Testis (tissue), 2 donors: ENCODE data around the gene CCNE1.

ENCODE experiments used
- CTCF ChIP-seq, 3 experiments: fragments of 450-650 bp in 2 of 3; fragments of 200-600 bp in 1 of 3; sonication (generic) in 1 of 3; IDR thresholded peaks; one replicate each; pipeline ENCODE4 v1.5.1; 2016 to 2019; ENCODE audit warnings: antibody characterized with exemption in 3 of 3, mild to moderate bottlenecking in 2 of 3, moderate library complexity in 1 of 3
- POLR2A ChIP-seq: fragments of 450-650 bp; IDR thresholded peaks from one replicate; pipeline ENCODE4 v1.6.1; 2017; ENCODE audit warnings: antibody characterized with exemption, mild to moderate bottlenecking, moderate library complexity

GRCh38 chr19:29812881-29813275 lies 1.1 kb downstream of the CCNE1 start:
- TF ChIP-seq POLR2A (no peak), CTCF (IDR thresholded peaks at IDR 0.05) (no peak)
